ENCODE data around the gene HM13.
A peak's percentile ranks its signal among the peaks of the same experiment; 100 is the strongest.
"Not testable (repeated sequence)": the region's sequence is repeated elsewhere in the genome, so short reads cannot be mapped to it uniquely, and the experiment has no call there.

Gene HM13

GRCh38 chr20:31568773-31569162 lies 54.5 kb downstream of the HM13 start:
- no peak for DNase-seq

- peak; percentile 77 to 82 for DNase-seq
Observed at GRCh38 chr20:31569163-31570020, 55.1 kb downstream of the HM13 start.

DNA sequence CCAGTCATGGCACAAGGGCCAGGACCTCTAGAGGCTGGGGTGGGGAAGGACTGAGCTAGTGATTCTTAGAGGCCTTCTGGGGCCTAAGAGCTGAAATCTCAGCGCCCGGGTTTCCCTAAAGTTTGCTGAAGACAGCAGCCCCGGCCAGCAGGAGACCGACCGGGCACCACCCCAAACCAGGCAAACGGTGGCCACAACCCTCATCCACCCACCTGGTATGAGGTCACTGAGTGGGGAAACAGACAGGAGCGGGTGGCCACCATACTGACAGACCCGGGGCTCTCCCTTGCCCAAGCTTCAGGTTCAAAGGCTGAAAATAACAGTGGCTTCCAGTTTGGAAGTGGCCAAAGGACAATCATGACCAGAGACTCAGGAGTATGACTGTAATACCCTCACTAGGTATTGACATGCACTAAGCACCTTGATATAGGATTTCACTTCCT lies 55.8 kb downstream of the HM13 start:
- DNase-seq = no peak

- DNase-seq = no peak
Observed at GRCh38 chr20:31570735-31571617, 56.7 kb downstream of the HM13 start.

DNA sequence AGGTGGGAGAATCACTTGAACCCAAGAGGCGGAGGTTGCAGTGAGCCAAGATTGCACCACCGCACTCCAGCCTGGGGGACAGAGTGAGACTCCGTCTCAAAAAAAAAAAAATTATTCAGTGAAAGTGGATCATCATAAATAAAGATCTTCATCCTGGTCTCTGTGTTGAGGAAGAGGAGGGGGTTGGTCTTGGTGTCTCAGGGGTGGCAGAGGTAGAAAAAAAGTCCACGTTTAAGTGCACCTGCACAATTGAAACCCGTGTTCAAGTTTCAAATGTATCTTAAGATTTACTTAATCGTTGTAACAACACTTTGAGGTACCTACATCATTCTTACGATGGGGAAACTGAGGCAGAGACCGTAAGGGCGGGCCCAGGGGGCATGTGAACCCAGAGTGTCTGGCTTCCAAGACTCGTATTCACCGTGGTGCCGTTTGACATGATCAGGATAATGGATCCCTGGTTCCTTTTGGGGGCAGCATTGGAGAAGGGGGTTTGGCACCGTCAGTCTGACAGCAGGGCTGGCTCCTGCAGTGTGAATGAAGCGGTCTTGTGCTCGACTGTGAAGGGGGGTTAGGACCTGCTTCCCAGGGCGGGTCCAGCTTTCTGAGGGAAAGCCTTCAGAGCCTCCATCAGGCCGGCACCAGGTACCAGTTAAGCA lies 57.9 kb downstream of the HM13 start:
- DNase-seq = no peak

- DNase-seq = peak; percentile 92 to 94
Observed at GRCh38 chr20:31572701-31573554, 58.7 kb downstream of the HM13 start.

- DNase-seq = no peak
Observed at GRCh38 chr20:31573555-31574321, 59.5 kb downstream of the HM13 start.

DNA sequence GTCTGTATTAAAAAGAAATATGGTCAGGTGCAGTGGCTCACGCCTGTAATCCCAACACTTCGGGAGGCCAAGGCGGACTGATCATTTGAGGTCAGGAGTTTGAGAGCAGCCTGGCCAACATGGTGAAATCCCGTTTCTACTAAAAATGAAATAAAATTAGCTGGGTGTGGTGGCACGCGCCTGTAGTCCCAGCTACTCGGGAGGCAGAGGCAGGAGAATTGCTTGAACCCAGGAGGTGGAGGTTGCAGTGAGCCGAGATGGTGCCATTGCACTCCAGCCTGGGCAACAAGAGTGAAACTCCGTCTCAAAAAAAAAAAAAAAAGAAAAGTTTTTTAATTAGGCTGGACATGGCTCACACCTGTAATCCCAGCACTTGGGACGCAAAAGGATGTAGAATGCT lies 60.7 kb downstream of the HM13 start:
- DNase-seq = not testable (repeated sequence)

- no peak for DNase-seq
Observed at GRCh38 chr20:31576751-31577150, 62.5 kb downstream of the HM13 start.

DNA sequence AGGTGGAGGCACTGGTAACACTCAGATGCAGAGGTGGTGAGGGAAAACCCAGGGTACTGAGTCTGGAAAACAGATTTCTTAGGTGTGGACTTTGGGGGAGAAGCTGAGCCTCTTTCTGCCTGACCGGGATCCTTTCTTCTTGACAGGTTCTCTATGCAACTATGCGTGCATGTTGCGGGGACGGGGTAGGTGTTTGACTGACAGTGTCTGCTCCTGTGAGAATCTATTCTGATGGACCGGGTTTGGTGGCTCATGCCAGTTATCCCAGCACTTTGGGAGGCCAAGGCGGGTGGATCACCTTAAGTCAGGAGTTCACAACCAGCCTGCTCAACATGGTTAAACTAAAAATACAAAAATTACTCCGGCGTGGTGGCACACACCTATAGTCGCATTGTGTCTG lies 63.0 kb downstream of the HM13 start:
- DNase-seq = no peak

GRCh38 chr20:31578448-31579138 lies 64.4 kb downstream of the HM13 start:
- no peak for DNase-seq

GRCh38 chr20:31579245-31579644 lies 65.0 kb downstream of the HM13 start:
- no peak for DNase-seq

DNA sequence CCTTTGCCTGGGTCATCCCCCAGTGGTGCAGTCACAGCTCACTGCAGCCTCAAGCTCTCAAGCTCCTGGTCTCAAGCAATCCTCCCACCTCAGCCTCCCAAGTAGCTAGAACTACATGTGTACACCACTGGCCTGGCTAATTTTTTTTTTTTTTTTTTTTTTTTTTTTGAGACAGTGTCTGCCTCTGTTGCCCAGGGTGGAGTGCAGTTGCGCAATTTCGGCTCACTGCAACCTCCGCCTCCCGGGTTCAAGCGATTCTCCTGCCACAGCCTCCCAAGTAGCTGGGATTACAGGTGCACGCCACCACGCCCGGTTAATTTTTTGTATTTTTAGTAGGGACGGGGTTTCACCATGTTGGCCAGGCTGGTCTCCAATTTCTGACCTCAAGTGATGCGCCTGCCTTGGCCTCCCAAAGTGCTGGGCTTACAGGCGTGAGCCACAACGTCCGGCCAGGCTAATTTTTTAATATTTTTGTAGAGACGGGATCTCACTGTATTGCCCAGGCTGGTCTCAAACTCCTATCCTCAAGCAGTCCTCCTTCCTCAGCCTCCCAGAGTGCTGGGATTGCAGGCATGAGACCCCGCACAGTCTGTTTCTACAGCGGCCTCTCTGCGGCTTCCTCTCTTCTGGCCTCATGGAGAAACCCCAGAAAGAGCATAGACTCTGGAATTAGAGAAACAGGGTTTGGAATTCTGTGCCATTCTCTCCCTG lies 65.9 kb downstream of the HM13 start:
- not testable (repeated sequence) for DNase-seq

DNA sequence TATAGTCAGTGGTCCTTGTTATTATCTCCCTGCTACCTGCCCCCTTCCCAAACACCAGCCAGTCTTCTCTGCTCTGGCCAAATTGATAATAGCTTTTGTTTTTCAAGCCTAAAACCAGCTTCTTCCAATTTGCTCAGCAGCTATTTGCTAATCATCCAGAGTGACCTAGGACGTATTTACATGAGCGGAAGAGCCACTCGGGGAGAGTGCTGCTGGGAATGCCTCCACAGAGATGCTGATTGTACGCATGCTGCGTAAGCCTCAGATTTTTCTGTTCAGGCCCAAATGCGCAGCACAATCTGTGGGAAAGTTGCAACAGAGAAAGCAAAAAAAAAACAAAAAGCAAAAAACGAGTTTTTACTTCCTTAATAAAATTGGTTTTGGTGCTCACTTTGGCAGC lies 66.5 kb downstream of the HM13 start:
- no peak for DNase-seq

DNA sequence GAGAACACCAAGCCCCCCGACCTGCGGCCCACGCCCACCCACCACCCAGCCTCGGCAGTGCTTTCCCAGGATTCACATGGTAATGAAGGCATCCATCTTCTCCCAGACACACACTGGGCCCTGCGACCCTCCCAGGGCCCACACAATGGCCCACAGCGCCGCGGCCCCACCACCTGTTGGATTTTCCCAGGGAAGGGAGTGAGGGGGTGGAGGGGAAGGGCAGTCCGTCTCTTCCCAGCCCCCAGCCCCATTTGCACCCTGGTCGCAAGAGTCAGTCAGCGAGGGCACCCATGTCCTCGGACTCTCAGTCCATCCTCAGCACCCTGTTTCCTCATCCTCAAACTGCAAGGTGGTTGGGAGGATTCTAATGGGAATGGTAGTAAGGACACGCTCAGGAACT lies 67.1 kb downstream of the HM13 start:
- DNase-seq = no peak

DNA sequence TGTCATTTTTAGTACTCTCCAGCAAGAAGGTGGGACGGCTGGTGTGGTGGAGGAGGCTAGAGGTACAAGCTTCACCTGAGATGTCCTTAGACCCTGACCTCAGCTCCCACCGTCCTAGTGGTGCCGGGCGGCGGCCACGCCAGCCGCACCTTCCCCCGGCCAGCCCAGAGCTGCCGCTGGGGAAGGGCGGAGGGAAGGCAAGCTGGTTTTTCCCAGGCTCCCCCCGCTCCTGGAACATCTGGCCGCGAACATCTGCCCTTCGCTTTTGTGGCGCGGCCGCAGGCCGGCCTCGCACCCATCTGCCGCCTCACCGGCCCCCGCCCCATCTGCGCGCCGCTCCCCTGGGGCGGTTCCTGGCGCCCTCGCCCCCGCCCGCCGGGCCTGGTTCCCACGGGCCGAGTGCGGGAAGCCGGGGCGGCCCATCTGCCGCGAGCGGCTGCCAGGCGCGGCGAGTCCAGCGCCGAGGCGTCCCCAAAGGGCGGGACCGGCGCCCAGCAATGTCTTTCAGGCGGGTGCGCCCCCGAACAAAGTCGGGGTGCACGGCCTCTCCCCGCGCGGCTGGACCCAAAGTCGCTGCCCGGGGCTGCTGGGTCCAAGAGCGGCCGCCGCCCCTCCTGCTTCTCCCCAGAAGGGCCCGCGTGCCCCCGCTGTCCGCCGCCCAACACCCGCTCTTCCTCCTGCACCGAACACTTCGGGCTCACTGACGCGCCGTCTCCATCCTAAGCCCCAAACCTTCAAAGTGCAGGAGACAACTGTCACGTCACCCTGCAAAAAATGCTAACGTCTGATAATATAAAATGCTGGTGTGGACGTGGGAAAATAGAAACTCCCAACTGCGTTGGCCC lies 73.5 kb downstream of the HM13 start:
- no peak for DNase-seq

GRCh38 chr20:31590717-31591225 lies 76.5 kb downstream of the HM13 start:
- no peak for DNase-seq

- peak in 1 of 2 experiments; percentile 62 for DNase-seq
Observed at GRCh38 chr20:31593221-31594001, 79.2 kb downstream of the HM13 start.

All from activated T-cell treated with anti-CD3 and anti-CD28 coated beads, Interleukin-2, amount 50 U/mL, for 48 hours (primary cell).